Hematopoietic multipotent progenitor cell treated with erythropoietin and hydrocortisone succinate and interleukin-3 and kit ligand, for 15 days (in vitro differentiated cells): ENCODE data around the gene CTNNA2.

Source experiments
- DNase-seq: peaks from one replicate; pipeline ENCODE4 v3.0.0-alpha.2; 2015; ENCODE audit warnings: low spot score

Gene CTNNA2

GRCh38 chr2:80217446-80217845 is 704.6 kb downstream of the CTNNA2 start:
- no peak for DNase-seq

- DNase-seq = no peak
Measured at GRCh38 chr2:80222644-80223043, 709.8 kb downstream of the CTNNA2 start.

- no peak for DNase-seq
Measured at GRCh38 chr2:80231421-80231820, 718.6 kb downstream of the CTNNA2 start.

DNA sequence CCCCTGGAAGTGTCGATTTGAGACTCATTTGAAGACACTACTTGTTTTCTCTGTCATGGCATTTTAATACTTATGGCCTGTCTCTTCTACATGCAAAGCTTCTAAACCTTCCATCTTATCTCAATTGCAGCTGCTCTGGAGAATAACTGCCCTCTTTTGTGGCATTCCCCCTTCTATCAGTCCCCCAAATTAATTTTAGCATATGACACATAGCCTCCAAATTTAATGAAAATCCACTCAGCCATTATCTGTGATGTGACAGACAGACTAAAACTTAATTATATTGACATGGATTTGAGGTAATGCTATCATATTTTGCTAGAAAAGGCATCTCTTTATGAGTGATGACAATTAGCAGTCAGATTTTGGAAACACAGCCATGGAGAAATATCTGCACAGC is 720.5 kb downstream of the CTNNA2 start:
- DNase-seq = no peak

- peak; percentile 14 for DNase-seq
Measured at GRCh38 chr2:80238692-80239469, 726.0 kb downstream of the CTNNA2 start.

DNA sequence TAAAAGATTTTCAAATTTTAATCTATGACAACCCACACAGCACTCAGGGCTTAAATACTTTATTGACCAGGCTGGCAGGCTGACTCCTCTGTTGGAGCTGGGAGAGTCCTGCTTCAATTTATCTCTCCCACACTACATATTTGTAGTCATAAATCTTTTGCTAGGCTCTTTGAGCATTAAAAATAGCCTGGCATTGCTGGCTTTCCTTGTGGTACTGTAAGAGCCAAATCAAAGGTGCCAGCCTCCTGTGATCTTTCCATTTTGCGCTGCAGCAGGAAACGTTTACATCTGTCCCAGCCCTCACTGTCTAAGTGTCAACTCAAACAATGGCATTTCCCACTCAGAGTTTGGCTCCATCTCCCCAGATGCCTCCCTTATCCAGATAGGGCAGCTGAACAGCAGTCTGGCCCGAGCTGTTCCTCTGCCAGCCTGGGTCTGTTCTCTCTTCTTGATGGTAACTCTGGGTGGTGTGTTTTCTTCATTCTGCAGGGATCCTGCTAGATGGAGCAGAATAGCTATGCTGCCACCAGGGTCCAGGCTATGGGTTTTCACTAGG is 729.6 kb downstream of the CTNNA2 start:
- no peak for DNase-seq

GRCh38 chr2:80244905-80245584 is 732.2 kb downstream of the CTNNA2 start:
- no peak for DNase-seq

GRCh38 chr2:80246534-80246933 is 733.7 kb downstream of the CTNNA2 start:
- DNase-seq = no peak

GRCh38 chr2:80247339-80247738 is 734.5 kb downstream of the CTNNA2 start:
- no peak for DNase-seq

DNA sequence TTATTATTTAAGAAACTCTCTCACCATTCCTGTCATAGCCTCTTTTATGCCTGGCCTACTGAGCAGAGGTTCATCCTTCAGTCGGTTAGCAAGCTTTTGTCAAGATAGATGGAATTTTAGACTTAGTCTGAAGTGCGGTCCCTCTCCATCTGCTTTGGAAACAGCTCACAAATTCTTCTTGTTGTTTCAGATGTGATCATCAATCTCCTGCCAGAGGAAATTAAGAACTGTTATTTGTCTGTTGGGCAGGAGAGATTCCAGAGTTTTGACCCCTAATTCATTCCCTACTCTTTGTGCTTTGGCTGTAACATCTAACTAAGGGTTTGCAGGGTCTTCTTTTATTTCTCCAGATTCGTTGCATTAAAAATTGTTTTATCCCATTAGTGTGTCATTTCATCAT is 735.3 kb downstream of the CTNNA2 start:
- no peak for DNase-seq

DNA sequence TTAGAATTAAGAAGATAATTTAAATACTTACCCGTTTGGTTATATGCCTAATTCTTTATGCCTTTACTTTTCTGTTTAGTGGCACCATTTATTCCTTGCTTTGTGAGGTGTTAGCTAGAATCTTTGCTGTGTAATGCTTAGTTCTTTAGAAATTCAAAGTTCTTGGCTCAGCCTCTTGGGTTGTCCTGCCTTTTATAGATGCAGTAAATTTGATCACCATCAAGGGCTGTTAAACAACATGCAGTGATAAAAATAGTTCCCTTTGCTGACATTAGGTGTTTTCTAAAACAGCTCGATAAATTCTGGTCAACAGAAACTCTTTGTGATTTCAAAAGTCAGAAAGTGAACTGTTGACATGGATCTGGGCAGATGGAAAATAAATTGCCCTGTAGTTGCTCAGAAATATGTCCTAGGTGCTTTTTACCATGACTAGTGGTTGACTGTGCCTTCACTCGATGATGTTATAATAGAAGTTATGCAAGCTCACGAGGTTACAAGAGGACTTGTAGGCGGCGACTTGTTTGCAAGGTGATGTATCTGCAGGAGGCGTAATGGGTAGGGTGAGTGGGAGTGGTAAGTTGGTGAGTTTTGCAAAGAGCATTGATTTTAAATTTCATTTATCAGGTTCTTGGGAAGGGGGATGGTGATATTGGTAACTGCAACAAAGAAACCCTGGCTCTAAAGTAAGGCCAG is 739.6 kb downstream of the CTNNA2 start:
- no peak for DNase-seq

DNA sequence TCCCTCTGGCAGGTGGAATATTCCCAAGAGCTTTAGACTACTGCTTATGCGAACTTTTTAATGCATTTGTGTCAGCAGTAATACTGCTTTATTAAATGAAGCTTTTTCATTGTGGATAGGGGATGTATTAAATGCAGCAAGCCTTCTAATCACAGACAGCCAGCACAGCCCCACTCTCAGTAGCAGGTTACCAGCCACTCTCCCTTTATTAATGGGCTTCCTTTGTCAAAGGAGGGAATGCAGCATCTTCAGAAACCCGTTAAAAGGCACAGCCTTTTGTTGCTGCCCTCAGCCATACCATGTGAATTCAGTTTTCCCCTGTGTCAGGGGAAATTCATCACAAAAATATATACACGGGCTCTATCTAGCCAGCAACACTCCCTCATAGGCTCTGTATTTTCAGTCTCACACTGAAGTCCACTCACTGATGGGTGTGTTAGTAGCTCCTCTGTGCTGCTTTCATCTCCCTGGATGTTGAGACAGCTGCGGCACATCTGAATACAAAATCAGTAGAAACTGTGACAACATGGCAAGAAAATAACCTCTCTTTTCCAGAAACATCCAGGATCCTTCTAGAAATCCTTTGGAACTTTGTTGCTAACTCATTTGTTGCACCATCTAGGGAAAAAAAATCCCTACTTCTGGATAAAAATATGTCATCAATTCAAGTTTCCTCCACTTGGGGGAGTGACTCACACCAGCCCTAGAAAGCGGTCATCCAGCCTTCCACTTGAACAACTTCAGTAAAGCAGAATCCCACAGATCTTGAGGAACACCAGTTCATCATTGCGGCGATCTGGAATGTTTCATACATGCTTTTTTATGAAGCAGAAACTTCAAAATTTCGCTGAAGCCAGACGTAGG is 743.3 kb downstream of the CTNNA2 start:
- no peak for DNase-seq

DNA sequence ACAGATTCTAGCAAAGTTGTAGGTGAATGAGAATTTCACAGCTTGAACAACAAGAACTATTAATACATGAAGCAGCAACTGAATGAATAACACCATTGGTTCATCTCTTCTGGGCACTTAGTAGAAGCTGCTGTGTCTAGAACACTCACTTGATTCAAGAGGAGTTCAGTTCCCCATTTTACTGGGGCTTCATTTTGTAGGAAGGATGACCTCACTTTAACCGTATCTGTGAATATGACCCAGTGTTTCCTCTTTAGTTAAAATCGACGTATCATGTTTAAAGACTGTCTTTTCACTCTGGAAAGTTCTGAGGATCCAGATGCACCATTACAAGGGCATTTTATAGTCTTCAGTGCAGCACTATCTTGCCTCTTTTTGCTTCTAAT is 743.9 kb downstream of the CTNNA2 start:
- DNase-seq = no peak

- no peak for DNase-seq
Measured at GRCh38 chr2:80257450-80257849, 744.6 kb downstream of the CTNNA2 start.

- DNase-seq = no peak
Measured at GRCh38 chr2:80258341-80258740, 745.5 kb downstream of the CTNNA2 start.

DNA sequence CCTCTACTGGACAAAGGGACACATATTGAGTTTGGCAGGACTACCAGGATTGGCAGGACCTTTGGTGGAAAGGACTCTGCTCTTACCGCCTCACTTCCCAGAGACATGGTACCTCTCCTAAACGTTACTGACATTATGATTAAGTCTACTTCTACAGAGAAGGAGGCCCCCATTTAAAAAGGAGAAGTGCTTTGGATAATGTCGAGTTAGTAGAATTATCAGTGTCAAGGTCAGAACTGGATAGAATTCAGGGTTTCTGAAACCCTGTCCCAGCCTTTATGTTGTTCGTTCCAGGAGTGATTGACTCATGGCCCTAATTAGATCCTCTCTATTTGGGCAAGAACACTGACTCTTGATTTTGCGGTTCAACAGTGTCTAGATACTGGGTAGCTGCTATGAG is 745.9 kb downstream of the CTNNA2 start:
- no peak for DNase-seq

- no peak for DNase-seq
Measured at GRCh38 chr2:80259292-80259691, 746.4 kb downstream of the CTNNA2 start.

- no peak for DNase-seq
Measured at GRCh38 chr2:80266231-80266630, 753.4 kb downstream of the CTNNA2 start.

GRCh38 chr2:80269806-80270205 is 757.0 kb downstream of the CTNNA2 start:
- no peak for DNase-seq

DNA sequence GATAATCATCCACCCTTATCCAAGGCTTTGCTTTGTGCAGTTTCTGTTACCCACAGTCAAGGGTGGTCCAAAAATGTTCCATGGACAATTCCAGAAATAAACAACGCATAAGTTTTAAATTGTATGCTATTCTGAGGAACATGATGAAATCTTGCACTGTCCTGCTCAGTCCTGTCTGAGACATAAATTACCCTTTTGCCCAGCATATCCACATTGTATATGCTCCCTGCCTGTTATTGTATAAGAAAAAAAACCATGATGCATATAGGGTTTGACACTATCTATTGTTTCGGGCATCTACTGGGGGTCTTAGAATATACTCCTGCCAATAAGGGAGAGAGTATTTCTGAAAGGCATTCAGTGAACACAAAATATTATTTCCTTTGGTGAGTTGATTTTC is 767.7 kb downstream of the CTNNA2 start:
- DNase-seq = no peak

GRCh38 chr2:80281049-80281448 is 768.2 kb downstream of the CTNNA2 start:
- no peak for DNase-seq

DNA sequence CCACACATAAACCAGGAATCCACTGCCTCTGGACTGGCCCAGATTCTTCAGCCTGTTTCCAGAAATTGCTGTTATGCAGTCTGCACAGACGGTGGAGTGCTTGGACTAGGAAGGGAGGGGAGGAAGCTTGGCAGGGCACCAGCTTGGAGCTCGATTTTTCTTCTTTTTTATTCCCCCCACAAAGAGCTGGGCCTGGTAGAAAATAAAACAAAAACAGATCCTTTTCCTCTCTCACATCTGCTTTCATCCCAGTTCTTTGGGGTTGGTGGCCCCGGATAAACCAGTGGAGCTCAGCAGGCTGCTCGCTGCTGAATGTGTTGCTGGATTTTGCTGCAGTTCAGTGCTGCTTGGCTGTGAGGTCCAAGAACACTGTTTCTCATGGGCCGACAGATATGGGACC is 775.7 kb downstream of the CTNNA2 start:
- no peak for DNase-seq
